ENCODE measurements around the gene FBXO9.

DNA sequence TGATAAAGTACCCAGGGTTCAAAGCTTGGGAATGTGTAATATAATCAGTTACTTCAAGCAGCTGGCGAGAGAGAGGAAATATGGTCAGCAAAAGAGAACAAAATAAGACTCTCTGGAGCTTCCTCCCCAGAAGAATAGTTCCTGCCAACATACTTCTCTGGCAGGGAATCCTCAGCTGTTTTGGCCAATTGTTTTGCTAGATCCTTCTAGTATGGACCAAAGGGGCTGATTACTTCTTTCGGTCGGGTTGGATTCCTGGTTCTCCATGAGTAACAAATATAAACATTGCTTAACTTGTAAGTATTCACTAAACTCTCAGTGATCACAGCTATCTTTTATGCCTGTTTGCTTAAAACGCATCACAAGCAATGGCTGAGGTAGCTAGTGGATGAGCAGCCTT, 31.4 kb upstream of the FBXO9 start:
- TF ChIP-seq, protein P1, sequence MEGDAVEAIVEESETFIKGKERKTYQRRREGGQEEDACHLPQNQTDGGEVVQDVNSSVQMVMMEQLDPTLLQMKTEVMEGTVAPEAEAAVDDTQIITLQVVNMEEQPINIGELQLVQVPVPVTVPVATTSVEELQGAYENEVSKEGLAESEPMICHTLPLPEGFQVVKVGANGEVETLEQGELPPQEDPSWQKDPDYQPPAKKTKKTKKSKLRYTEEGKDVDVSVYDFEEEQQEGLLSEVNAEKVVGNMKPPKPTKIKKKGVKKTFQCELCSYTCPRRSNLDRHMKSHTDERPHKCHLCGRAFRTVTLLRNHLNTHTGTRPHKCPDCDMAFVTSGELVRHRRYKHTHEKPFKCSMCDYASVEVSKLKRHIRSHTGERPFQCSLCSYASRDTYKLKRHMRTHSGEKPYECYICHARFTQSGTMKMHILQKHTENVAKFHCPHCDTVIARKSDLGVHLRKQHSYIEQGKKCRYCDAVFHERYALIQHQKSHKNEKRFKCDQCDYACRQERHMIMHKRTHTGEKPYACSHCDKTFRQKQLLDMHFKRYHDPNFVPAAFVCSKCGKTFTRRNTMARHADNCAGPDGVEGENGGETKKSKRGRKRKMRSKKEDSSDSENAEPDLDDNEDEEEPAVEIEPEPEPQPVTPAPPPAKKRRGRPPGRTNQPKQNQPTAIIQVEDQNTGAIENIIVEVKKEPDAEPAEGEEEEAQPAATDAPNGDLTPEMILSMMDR (conservative IDR thresholded peaks at IDR 0.05 in 1 of 2, IDR thresholded peaks at IDR 0.05 in 1 of 2; ENCODE audit: extremely low read depth in 1 of 2, insufficient read depth in 1 of 2, low read depth in 1 of 2, low read length in 2 of 2): no peak
- no peak for TF ChIP-seq EZH2 (IDR thresholded peaks at IDR 0.05; ENCODE audit: borderline replicate concordance, low read length)

All from mammary epithelial cell (primary cell).